Esophagus squamous epithelium (tissue), 5 donors: ENCODE measurements around the gene PCDHGC3. TPM values are rescaled to one million over a fixed set of nuclear protein-coding genes. Genes with fewer than 3 reads are reported as not detected.
A peak's percentile ranks its signal among the peaks of the same experiment; 100 is the strongest.

ENCODE experiments used
- DNase-seq: peaks from one replicate; lab custom pipeline; 2025; lab: John Stamatoyannopoulos, UW
- H3K27ac ChIP-seq, 4 donors: fragments of 200-600 bp; sonication (generic); one replicate each; pipeline ENCODE4 v1.5.1; 2016 to 2019; ENCODE audit warnings: mild to moderate bottlenecking in 1 of 4
- H3K27me3 ChIP-seq, 4 donors: fragments of 200-600 bp; sonication (generic); 1 replicate in 3 of 4; 2 replicates in 1 of 4; pipeline versions ENCODE4 v1.5.1 to v1.6.0; 2017 to 2021; ENCODE audit warnings: antibody characterized with exemption in 1 of 4
- H3K36me3 ChIP-seq, 3 donors: fragments of 200-600 bp; sonication (generic); one replicate each; pipeline ENCODE4 v1.5.1; 2016 to 2019
- H3K4me1 ChIP-seq, 3 donors: fragments of 200-600 bp; sonication (generic); one replicate each; pipeline ENCODE4 v1.5.1; 2017 to 2019
- H3K4me3 ChIP-seq, 4 donors: fragments of 200-600 bp; sonication (generic); 1 replicate in 3 of 4; 2 replicates in 1 of 4; pipeline ENCODE4 v1.5.1; 2016 to 2019; ENCODE audit warnings: mild to moderate bottlenecking in 2 of 4, moderate library complexity in 1 of 4
- H3K9me3 ChIP-seq, 3 donors: fragments of 200-600 bp; sonication (generic); one replicate each; pipeline ENCODE4 v1.5.1; 2016 to 2019
- CTCF ChIP-seq, 6 experiments: fragments of 450-650 bp in 4 of 6; fragments of 200-600 bp in 2 of 6; sonication (generic) in 2 of 6; IDR thresholded peaks; one replicate each; pipeline ENCODE4 v1.5.1; 2016 to 2019; ENCODE audit warnings: antibody characterized with exemption in 6 of 6, mild to moderate bottlenecking in 4 of 6, moderate library complexity in 4 of 6
- POLR2A ChIP-seq, 4 donors: fragments of 450-650 bp; IDR thresholded peaks; one replicate each; pipeline ENCODE4 v1.6.1; 2017; ENCODE audit warnings: antibody characterized with exemption in 4 of 4, mild to moderate bottlenecking in 4 of 4, moderate library complexity in 3 of 4
- WGBS, 2 donors: methylation state at CpG; one replicate each; pipeline ENCODE4 v1.1.5; 2018; 5-methylcytosine and 5-hydroxymethylcytosine counted together
- intact Hi-C: fragments of 100-400 bp; cut with DNase I; formaldehyde crosslinking; loops from one replicate; pipeline ENCODE4 v1.15.0; 2022
- total RNA-seq, 4 donors: library from RNA; depleted of rRNA; stranded (reverse); fragments of >200 nt; gene quantifications; one replicate each; pipeline ENCODE4 v1.1.0, GENCODE V29; 2016
- donor health status: DM: yes; HTN: yes; CAD: no.

The PCDHGC3 gene
- total RNA-seq, 4 donors from 2014 or later: 36.6 to 52.5 (median 38.6) TPM

- no peak for DNase-seq
- peaks cover 20 to 69% (median 29%) of the 10 kb centered on the region in 3 donors for H3K4me1 ChIP-seq
- WGBS, 2 donors: 78 to 90% methylated on average over 4 to 7 of the region's 10 CpGs
- H3K9me3 ChIP-seq: no peaks in the 10 kb centered on the region
- H3K36me3 ChIP-seq: peaks cover 0 to 73% (median 0%) of the 10 kb centered on the region in 3 donors
- H3K27me3 ChIP-seq: peaks cover 0 to 32% (median 0%) of the 10 kb centered on the region in 4 donors
- TF ChIP-seq CTCF (IDR thresholded peaks at IDR 0.05): no peak
- no peak for TF ChIP-seq POLR2A (IDR thresholded peaks at IDR 0.05)
- intact Hi-C loops: no loop called here
- H3K4me3 ChIP-seq: no peak overlapping the region
- H3K27ac ChIP-seq: no peak overlapping the region
Observed at GRCh38 chr5:141489841-141490240, 14.1 kb downstream of the PCDHGC3 start.

- intact Hi-C loops: no loop called here
Observed at GRCh38 chr5:141490271-141490670, 14.5 kb downstream of the PCDHGC3 start.

GRCh38 chr5:141490771-141491170 is 15.0 kb downstream of the PCDHGC3 start:
- intact Hi-C loops: no loop called here
- DNase-seq: no peak
- Histone ChIP-seq H3K27ac (no peak overlapping the region), H3K36me3 (peaks cover 0 to 73% (median 0%) of the 10 kb centered on the region in 3 donors), H3K4me1 (peaks cover 13 to 69% (median 21%) of the 10 kb centered on the region in 3 donors), H3K4me3 (no peak overlapping the region), H3K27me3 (peaks cover 0 to 24% (median 0%) of the 10 kb centered on the region in 4 donors), H3K9me3 (no peaks in the 10 kb centered on the region)
- 87 to 90% methylated on average over 4 to 11 of the region's 13 CpGs for WGBS, 2 donors
- no peak for TF ChIP-seq CTCF (IDR thresholded peaks at IDR 0.05)

More at GRCh38 chr5:141490271-141490670, 14.5 kb downstream of the PCDHGC3 start:
- Histone ChIP-seq H3K4me1 (peaks cover 16 to 69% (median 24%) of the 10 kb centered on the region in 3 donors), H3K36me3 (peaks cover 0 to 76% (median 0%) of the 10 kb centered on the region in 3 donors), H3K9me3 (no peaks in the 10 kb centered on the region), H3K27ac (no peak overlapping the region), H3K4me3 (no peak overlapping the region), H3K27me3 (peaks cover 0 to 29% (median 0%) of the 10 kb centered on the region in 4 donors)
- DNase-seq: no peak
- 94 to 96% methylated on average over 10 of the region's 10 CpGs for WGBS, 2 donors
- no peak for TF ChIP-seq CTCF (IDR thresholded peaks at IDR 0.05)
- no peak for TF ChIP-seq POLR2A (IDR thresholded peaks at IDR 0.05)

GRCh38 chr5:141491323-141492167 is 15.8 kb downstream of the PCDHGC3 start:
- DNase-seq: no peak
- H3K4me3 ChIP-seq: peak overlapping the region in 2 of 4 donors; percentile 13 to 28
- H3K27ac ChIP-seq: no peak overlapping the region
- no peaks in the 10 kb centered on the region for H3K9me3 ChIP-seq
- 57 to 62% methylated on average over 30 to 42 of the region's 66 CpGs for WGBS, 2 donors
- no peak for TF ChIP-seq CTCF (IDR thresholded peaks at IDR 0.05)
- TF ChIP-seq POLR2A (IDR thresholded peaks at IDR 0.05): no peak
- intact Hi-C loops: no loop called here
- peaks cover 0 to 24% (median 0%) of the 10 kb centered on the region in 4 donors for H3K27me3 ChIP-seq
- peaks cover 13 to 69% (median 21%) of the 10 kb centered on the region in 3 donors for H3K4me1 ChIP-seq
- H3K36me3 ChIP-seq: peaks cover 0 to 71% (median 0%) of the 10 kb centered on the region in 3 donors
